Measurements from ENCODE around the gene PCED1B.
"Not testable (repeated sequence)": the region's sequence is repeated elsewhere in the genome, so short reads cannot be mapped to it uniquely, and the experiment has no call there.

Gene PCED1B

DNA sequence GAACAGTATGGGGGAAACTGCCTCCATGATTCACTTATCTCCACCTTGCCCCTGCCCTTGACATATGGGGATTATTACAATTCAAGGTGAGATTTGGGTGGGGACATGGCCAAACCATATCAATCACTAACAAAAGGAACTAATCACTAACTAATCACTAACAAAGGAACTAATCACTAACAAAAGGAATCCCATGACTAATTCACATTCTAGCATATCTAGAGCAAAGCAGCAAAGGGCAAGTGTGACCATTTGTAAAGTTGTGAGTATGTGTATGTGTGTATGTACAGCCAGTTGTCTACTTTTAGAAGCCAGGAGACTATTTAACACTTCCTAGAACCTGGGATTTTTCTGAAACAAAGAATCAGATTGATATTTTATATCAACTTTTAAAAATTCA is 30.9 kb upstream of the PCED1B start:
- Histone ChIP-seq H3K9me3 (ENCODE audit: insufficient read depth, low read depth, low read length) (peaks cover 26% of the 10 kb centered on the region), H3K4me1 (ENCODE audit: insufficient read depth, low read length) (no peaks in the 10 kb centered on the region), H3K27me3 (ENCODE audit: insufficient read depth, low read length) (no peaks in the 10 kb centered on the region), H3K27ac (ENCODE audit: low read depth, low read length) (no peak overlapping the region), H3K4me3 (ENCODE audit: low read length) (no peak overlapping the region), H3K9ac (ENCODE audit: low read depth, low read length) (no peak overlapping the region), H3K36me3 (ENCODE audit: insufficient read depth, low read length) (no peaks in the 10 kb centered on the region)

- H3K27ac ChIP-seq (ENCODE audit: low read depth, low read length); H3K9ac ChIP-seq (ENCODE audit: low read depth, low read length); H3K4me3 ChIP-seq (ENCODE audit: low read length); H3K36me3 ChIP-seq (ENCODE audit: insufficient read depth, low read length); H3K27me3 ChIP-seq (ENCODE audit: insufficient read depth, low read length); H3K4me1 ChIP-seq (ENCODE audit: insufficient read depth, low read length): not testable (repeated sequence)
- WGBS = 98% methylated on average over 3 of the region's 3 CpGs
- H3K9me3 ChIP-seq (ENCODE audit: insufficient read depth, low read depth, low read length) = peaks cover 29% of the 10 kb centered on the region
Measured at GRCh38 chr12:47051291-47051690, 28.1 kb upstream of the PCED1B start.

DNA sequence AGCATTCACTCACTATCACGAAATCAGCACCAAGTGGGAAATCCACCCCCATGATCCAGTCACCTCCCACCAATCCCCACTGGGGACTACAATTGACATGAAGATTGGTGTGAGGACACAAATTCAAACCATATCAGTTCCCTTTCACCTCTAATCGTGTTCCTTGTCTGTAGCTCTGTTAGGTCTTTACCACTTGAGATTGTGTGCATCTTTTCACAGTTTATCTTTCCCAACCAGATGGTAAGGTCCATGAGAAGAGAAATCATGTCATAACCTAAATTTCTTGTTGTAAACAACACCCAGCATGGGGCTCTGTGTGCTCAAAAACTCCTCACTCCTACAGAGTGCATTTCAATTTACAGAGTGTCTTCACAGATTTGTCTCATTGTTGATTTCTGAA is 27.1 kb upstream of the PCED1B start:
- H3K9ac ChIP-seq (ENCODE audit: low read depth, low read length) = no peak overlapping the region
- H3K4me1 ChIP-seq (ENCODE audit: insufficient read depth, low read length) = no peaks in the 10 kb centered on the region
- no peak overlapping the region for H3K4me3 ChIP-seq (ENCODE audit: low read length)
- no peaks in the 10 kb centered on the region for H3K36me3 ChIP-seq (ENCODE audit: insufficient read depth, low read length)
- H3K9me3 ChIP-seq (ENCODE audit: insufficient read depth, low read depth, low read length) = peaks cover 34% of the 10 kb centered on the region
- 83% methylated on average over 2 of the region's 2 CpGs for WGBS
- no peak overlapping the region for H3K27ac ChIP-seq (ENCODE audit: low read depth, low read length)
- H3K27me3 ChIP-seq (ENCODE audit: insufficient read depth, low read length) = no peaks in the 10 kb centered on the region

- Histone ChIP-seq H3K9ac (ENCODE audit: low read depth, low read length) (no peak overlapping the region), H3K9me3 (ENCODE audit: insufficient read depth, low read depth, low read length) (peaks cover 34% of the 10 kb centered on the region), H3K27me3 (ENCODE audit: insufficient read depth, low read length) (no peaks in the 10 kb centered on the region), H3K4me1 (ENCODE audit: insufficient read depth, low read length) (no peaks in the 10 kb centered on the region), H3K4me3 (ENCODE audit: low read length) (no peak overlapping the region), H3K27ac (ENCODE audit: low read depth, low read length) (no peak overlapping the region), H3K36me3 (ENCODE audit: insufficient read depth, low read length) (no peaks in the 10 kb centered on the region)
Measured at GRCh38 chr12:47053961-47054360, 25.5 kb upstream of the PCED1B start.

GRCh38 chr12:47054659-47055058 is 24.8 kb upstream of the PCED1B start:
- no peak overlapping the region for H3K27ac ChIP-seq (ENCODE audit: low read depth, low read length)
- no peak overlapping the region for H3K9ac ChIP-seq (ENCODE audit: low read depth, low read length)
- 98% methylated on average over 4 of the region's 4 CpGs for WGBS
- H3K4me1 ChIP-seq (ENCODE audit: insufficient read depth, low read length) = no peaks in the 10 kb centered on the region
- no peaks in the 10 kb centered on the region for H3K27me3 ChIP-seq (ENCODE audit: insufficient read depth, low read length)
- H3K9me3 ChIP-seq (ENCODE audit: insufficient read depth, low read depth, low read length) = peaks cover 34% of the 10 kb centered on the region
- no peaks in the 10 kb centered on the region for H3K36me3 ChIP-seq (ENCODE audit: insufficient read depth, low read length)
- no peak overlapping the region for H3K4me3 ChIP-seq (ENCODE audit: low read length)

DNA sequence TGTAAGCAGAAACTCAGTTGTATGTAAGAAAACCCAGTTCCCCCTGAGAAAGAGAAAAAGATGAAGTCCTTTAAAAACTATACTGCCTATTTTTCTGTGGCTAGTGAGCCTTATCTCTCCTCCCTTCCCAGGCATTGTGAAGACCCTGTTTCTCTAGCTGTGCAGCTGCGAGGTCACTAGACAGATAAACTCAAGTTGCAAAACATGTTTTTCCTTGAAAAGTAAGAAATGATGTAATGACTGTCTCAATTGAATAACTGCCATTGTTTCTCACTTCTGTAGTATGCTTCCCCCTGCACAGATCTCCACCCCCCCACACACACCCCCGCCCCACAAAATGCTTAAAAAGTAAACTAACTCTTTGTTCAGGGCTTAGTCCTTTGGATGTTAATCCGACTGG is 23.6 kb upstream of the PCED1B start:
- not testable (repeated sequence) for H3K27ac ChIP-seq (ENCODE audit: low read depth, low read length); H3K27me3 ChIP-seq (ENCODE audit: insufficient read depth, low read length); H3K4me1 ChIP-seq (ENCODE audit: insufficient read depth, low read length); H3K36me3 ChIP-seq (ENCODE audit: insufficient read depth, low read length); H3K9ac ChIP-seq (ENCODE audit: low read depth, low read length); H3K4me3 ChIP-seq (ENCODE audit: low read length)
- peaks cover 30% of the 10 kb centered on the region for H3K9me3 ChIP-seq (ENCODE audit: insufficient read depth, low read depth, low read length)
- 81% methylated on average over 3 of the region's 3 CpGs for WGBS

DNA sequence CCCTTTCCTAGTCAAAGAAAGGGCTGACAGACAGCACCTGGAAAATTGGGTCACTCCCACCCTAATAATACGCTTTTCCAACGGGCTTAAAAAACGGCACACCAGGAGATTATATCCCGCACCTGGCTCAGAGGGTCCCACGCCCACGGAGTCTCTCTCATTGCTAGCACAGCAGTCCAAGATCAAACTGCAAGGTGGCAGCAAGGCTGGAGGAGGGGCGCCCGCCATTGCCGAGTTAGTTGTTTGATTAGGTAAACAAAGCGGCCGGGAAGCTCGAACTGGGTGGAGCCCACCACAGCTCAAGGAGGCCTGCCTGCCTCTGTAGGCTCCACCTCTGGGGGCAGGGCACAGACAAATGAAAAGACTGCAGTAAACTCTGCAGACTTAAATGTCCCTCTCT is 22.5 kb upstream of the PCED1B start:
- peaks cover 19% of the 10 kb centered on the region for H3K9me3 ChIP-seq (ENCODE audit: insufficient read depth, low read depth, low read length)
- H3K27ac ChIP-seq (ENCODE audit: low read depth, low read length); H3K4me3 ChIP-seq (ENCODE audit: low read length); H3K27me3 ChIP-seq (ENCODE audit: insufficient read depth, low read length); H3K4me1 ChIP-seq (ENCODE audit: insufficient read depth, low read length); H3K9ac ChIP-seq (ENCODE audit: low read depth, low read length); H3K36me3 ChIP-seq (ENCODE audit: insufficient read depth, low read length): not testable (repeated sequence)
- WGBS = 90% methylated on average over 12 of the region's 12 CpGs

DNA sequence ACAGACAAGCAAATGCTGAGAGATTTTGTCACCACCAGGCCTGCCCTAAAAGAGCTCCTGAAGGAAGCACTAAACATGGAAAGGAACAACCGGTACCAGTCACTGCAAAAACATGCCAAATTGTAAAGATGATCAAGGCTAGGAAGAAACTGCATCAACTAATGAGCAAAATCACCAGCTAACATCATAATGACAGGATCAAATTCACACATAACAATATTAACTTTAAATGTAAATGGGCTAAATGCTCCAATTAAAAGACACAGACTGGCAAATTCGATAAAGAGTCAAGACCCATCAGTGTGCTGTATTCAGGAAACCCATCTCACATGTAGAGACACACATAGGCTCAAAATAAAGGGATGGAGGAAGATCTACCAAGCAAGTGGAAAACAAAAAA is 20.8 kb upstream of the PCED1B start:
- H3K27ac ChIP-seq (ENCODE audit: low read depth, low read length); H3K4me3 ChIP-seq (ENCODE audit: low read length); H3K4me1 ChIP-seq (ENCODE audit: insufficient read depth, low read length); H3K9me3 ChIP-seq (ENCODE audit: insufficient read depth, low read depth, low read length); H3K9ac ChIP-seq (ENCODE audit: low read depth, low read length); H3K36me3 ChIP-seq (ENCODE audit: insufficient read depth, low read length); H3K27me3 ChIP-seq (ENCODE audit: insufficient read depth, low read length): not testable (repeated sequence)
- WGBS = 100% methylated on average over 1 of the region's 2 CpGs

- Histone ChIP-seq H3K27ac (ENCODE audit: low read depth, low read length) (no peak overlapping the region), H3K36me3 (ENCODE audit: insufficient read depth, low read length) (no peaks in the 10 kb centered on the region), H3K4me3 (ENCODE audit: low read length) (no peak overlapping the region), H3K9ac (ENCODE audit: low read depth, low read length) (no peak overlapping the region), H3K27me3 (ENCODE audit: insufficient read depth, low read length) (no peaks in the 10 kb centered on the region), H3K4me1 (ENCODE audit: insufficient read depth, low read length) (peaks cover 21% of the 10 kb centered on the region; the same call in 1 of the 2 replicates), H3K9me3 (ENCODE audit: insufficient read depth, low read depth, low read length) (no peaks in the 10 kb centered on the region)
- 96% methylated on average over 1 of the region's 1 CpG for WGBS
Measured at GRCh38 chr12:47065546-47065945, 13.9 kb upstream of the PCED1B start.

DNA sequence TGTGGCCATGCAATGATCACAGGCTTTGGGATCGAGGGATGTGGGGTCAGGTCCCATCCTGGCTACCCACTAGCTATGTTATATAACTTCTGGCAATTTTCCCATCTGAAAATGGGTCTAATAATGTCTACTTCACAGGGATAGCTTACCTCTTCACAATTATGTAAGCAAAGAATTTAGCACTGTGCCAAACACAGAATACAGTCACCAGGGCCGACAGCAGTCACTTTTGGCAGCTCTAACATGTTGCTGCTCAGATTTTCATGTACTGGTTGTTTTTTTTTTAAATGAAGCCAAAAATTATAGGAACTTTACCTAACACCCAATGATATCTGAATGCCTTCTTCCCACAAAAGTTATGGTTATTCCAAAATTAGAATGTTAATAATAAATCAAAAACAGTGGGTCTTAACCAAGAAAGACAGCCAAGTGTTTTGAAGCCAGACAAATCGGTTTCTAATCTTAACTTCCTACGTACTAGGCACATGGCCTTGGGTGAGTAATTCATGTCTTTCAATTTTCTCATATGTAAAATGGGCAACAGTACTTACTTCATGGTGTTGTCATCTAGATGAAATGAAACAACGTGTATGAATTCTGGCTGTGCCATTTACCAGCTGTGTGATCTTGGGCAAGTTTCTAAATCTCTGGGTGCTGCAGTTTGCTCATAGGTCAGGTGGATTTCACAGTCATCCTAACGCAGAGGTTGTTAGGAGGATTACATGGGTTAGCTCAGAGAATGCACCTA is 13.0 kb upstream of the PCED1B start:
- Histone ChIP-seq H3K4me3 (ENCODE audit: low read length) (no peak overlapping the region), H3K9ac (ENCODE audit: low read depth, low read length) (no peak overlapping the region), H3K9me3 (ENCODE audit: insufficient read depth, low read depth, low read length) (no peaks in the 10 kb centered on the region), H3K27ac (ENCODE audit: low read depth, low read length) (no peak overlapping the region), H3K4me1 (ENCODE audit: insufficient read depth, low read length) (peaks cover 27% of the 10 kb centered on the region; the same call in 1 of the 2 replicates), H3K27me3 (ENCODE audit: insufficient read depth, low read length) (no peaks in the 10 kb centered on the region), H3K36me3 (ENCODE audit: insufficient read depth, low read length) (no peaks in the 10 kb centered on the region)
- 92% methylated on average over 6 of the region's 6 CpGs for WGBS

- H3K27me3 ChIP-seq (ENCODE audit: insufficient read depth, low read length) = no peaks in the 10 kb centered on the region
- 100% methylated on average over 1 of the region's 1 CpG for WGBS
Measured at GRCh38 chr12:47067176-47067575, 12.2 kb upstream of the PCED1B start.

More at GRCh38 chr12:47067176-47067575, 12.2 kb upstream of the PCED1B start:
- H3K27ac ChIP-seq (ENCODE audit: low read depth, low read length) = no peak overlapping the region
- no peak overlapping the region for H3K4me3 ChIP-seq (ENCODE audit: low read length)
- H3K36me3 ChIP-seq (ENCODE audit: insufficient read depth, low read length) = no peaks in the 10 kb centered on the region
- no peak overlapping the region for H3K9ac ChIP-seq (ENCODE audit: low read depth, low read length)
- H3K4me1 ChIP-seq (ENCODE audit: insufficient read depth, low read length) = peaks cover 27% of the 10 kb centered on the region; the same call in 1 of the 2 replicates
- no peaks in the 10 kb centered on the region for H3K9me3 ChIP-seq (ENCODE audit: insufficient read depth, low read depth, low read length)

All from HUES64 (cell line).